Caco-2 (cell line): ENCODE results near the gene SLC25A21. TPM values are rescaled to one million over a fixed set of nuclear protein-coding genes. Genes with fewer than 3 reads are reported as not detected.

Experiments used
- BruUV-seq: library from RNA; stranded (reverse); fragments of 400-500 nt; replicated peaks from 2 replicates; lab custom pipeline; 2021; lab: Mats Ljungman, UMichigan
- CTCF ChIA-PET: fragments of 300-600 bp; sonication (Branson Sonifier 250); formaldehyde crosslinking; loops from one replicate; lab custom pipeline; 2022; ENCODE audit warnings: antibody characterized with exemption; lab: Charles Lee
- POLR2A ChIA-PET: fragments of 300-600 bp; sonication (Branson Sonifier 250); formaldehyde crosslinking; loops from one replicate; lab custom pipeline; 2022; ENCODE audit warnings: antibody characterized with exemption; lab: Charles Lee
- DNase-seq, 2 experiments: peaks; one replicate each; pipeline versions ENCODE4 v3.0.0 to v3.0.0-alpha.2; 2020 to 2022
- H3K27me3 ChIP-seq: replicated peaks from 2 replicates; pipeline ENCODE4 v1.6.0; 2011; ENCODE audit warnings: low read length; ENCODE audit not compliant: control insufficient read depth, insufficient read depth
- H3K36me3 ChIP-seq: 2 replicates; pipeline ENCODE4 v1.5.1; 2011; ENCODE audit warnings: low read length; ENCODE audit not compliant: control insufficient read depth, insufficient read depth
- H3K4me1 ChIP-seq: fragments of 250-450 bp; sonication (Bioruptor Pico); 2 replicates; pipeline ENCODE4 v1.5.1; 2020; ENCODE audit warnings: mild to moderate bottlenecking
- H3K4me3 ChIP-seq: 2 replicates; pipeline ENCODE4 v1.5.1; 2011; ENCODE audit warnings: low read depth, mild to moderate bottlenecking, control low read depth, low read length
- H3K9me3 ChIP-seq: fragments of 250-450 bp; sonication (Bioruptor Pico); 2 replicates; pipeline ENCODE4 v1.5.1; 2020; ENCODE audit warnings: mild to moderate bottlenecking, moderate library complexity
- H3K27ac Mint-ChIP-seq: one replicate; pipeline ENCODE4 v1.8.0; 2022; ENCODE audit warnings: mixed read lengths; ENCODE audit not compliant: unreplicated experiment
- H3K27me3 Mint-ChIP-seq: one replicate; pipeline ENCODE4 v1.8.0; 2022; ENCODE audit warnings: mixed read lengths; ENCODE audit not compliant: insufficient read depth, unreplicated experiment
- H3K36me3 Mint-ChIP-seq: one replicate; pipeline ENCODE4 v1.8.0; 2022; ENCODE audit warnings: mild to moderate bottlenecking, mixed read lengths; ENCODE audit not compliant: insufficient read depth, unreplicated experiment
- H3K4me1 Mint-ChIP-seq: one replicate; pipeline ENCODE4 v1.8.0; 2022; ENCODE audit warnings: low read depth, mixed read lengths; ENCODE audit not compliant: unreplicated experiment
- H3K4me3 Mint-ChIP-seq: one replicate; pipeline ENCODE4 v1.8.0; 2022; ENCODE audit warnings: mild to moderate bottlenecking, moderate library complexity, mixed read lengths; ENCODE audit not compliant: unreplicated experiment
- H3K9me3 Mint-ChIP-seq: one replicate; pipeline ENCODE4 v1.8.0; 2022; ENCODE audit warnings: mixed read lengths; ENCODE audit not compliant: unreplicated experiment
- CTCF ChIP-seq, 2 experiments: fragments of 200-600 bp in 1 of 2; IDR thresholded peaks; 1 replicate in 1 of 2; 2 replicates in 1 of 2; pipeline versions ENCODE4 v1.5.1 to v1.8.0; 2011 to 2022; ENCODE audit warnings: antibody characterized with exemption in 1 of 2, control low read depth in 1 of 2, inconsistent platforms in 1 of 2, low read depth in 1 of 2, low read length in 1 of 2, mild to moderate bottlenecking in 1 of 2, moderate library complexity in 1 of 2; ENCODE audit not compliant: insufficient read depth in 1 of 2, severe bottlenecking in 1 of 2, unreplicated experiment in 1 of 2
- intact Hi-C: fragments of 100-400 bp; cut with micrococcal nuclease; formaldehyde crosslinking; loops from one replicate; pipeline ENCODE4 v1.10.0; 2022; ENCODE audit not compliant: unreplicated experiment
- total RNA-seq: library from RNA; stranded (reverse); gene quantifications from 2 replicates; pipeline ENCODE4 v1.2.3, GENCODE V29; 2022

The SLC25A21 gene
- total RNA-seq, 1 experiment from 2014 or later: 3.2 TPM

GRCh38 chr14:37034410-37035285 is 137.8 kb downstream of the SLC25A21 start:
- Mint-ChIP-seq H3K4me1 (peaks cover 29% of the 10 kb centered on the region), H3K9me3 (no peaks in the 10 kb centered on the region), H3K4me3 (no peak overlapping the region), H3K27me3 (no peaks in the 10 kb centered on the region), H3K27ac (no peak overlapping the region), H3K36me3 (no peaks in the 10 kb centered on the region)
- no TSS peak for BruUV-seq
- intact Hi-C loops: no loop called here
- no peak for DNase-seq
- H3K9me3 ChIP-seq: no peaks in the 10 kb centered on the region
- CTCF ChIA-PET: interaction anchor here (0.6 kb wide), 1 partner anchor 30 kb away, joined by 3 read pairs; no protein-coding TSS in a partner anchor
- H3K36me3 ChIP-seq: no peaks in the 10 kb centered on the region
- POLR2A ChIA-PET: no interaction called here
- TF ChIP-seq CTCF (IDR thresholded peaks at IDR 0.05; ENCODE audit: insufficient read depth in 1 of 2, low read depth in 1 of 2, low read length in 1 of 2, severe bottlenecking in 1 of 2, unreplicated experiment in 1 of 2): no peak
- H3K4me1 ChIP-seq: peaks cover 31% of the 10 kb centered on the region
- H3K27me3 ChIP-seq: no peaks in the 10 kb centered on the region
- H3K4me3 ChIP-seq: no peak overlapping the region

GRCh38 chr14:37032863-37033262 is 139.5 kb downstream of the SLC25A21 start:
- peaks cover 20% of the 10 kb centered on the region for H3K4me1 Mint-ChIP-seq
- Histone ChIP-seq H3K4me1 (peaks cover 27% of the 10 kb centered on the region), H3K36me3 (no peaks in the 10 kb centered on the region), H3K27me3 (no peaks in the 10 kb centered on the region), H3K4me3 (no peak overlapping the region), H3K9me3 (no peaks in the 10 kb centered on the region)
- no peaks in the 10 kb centered on the region for H3K36me3 Mint-ChIP-seq
- no TSS peak for BruUV-seq
- H3K27ac Mint-ChIP-seq: no peak overlapping the region
- no peak for TF ChIP-seq CTCF (IDR thresholded peaks at IDR 0.05; ENCODE audit: insufficient read depth in 1 of 2, low read depth in 1 of 2, low read length in 1 of 2, severe bottlenecking in 1 of 2, unreplicated experiment in 1 of 2)
- H3K27me3 Mint-ChIP-seq: no peaks in the 10 kb centered on the region
- intact Hi-C loops: no loop called here
- H3K4me3 Mint-ChIP-seq: no peak overlapping the region
- no peak for DNase-seq
- POLR2A ChIA-PET: no interaction called here
- no peaks in the 10 kb centered on the region for H3K9me3 Mint-ChIP-seq
- CTCF ChIA-PET: no interaction called here

- Mint-ChIP-seq H3K4me3 (no peak overlapping the region), H3K4me1 (no peaks in the 10 kb centered on the region), H3K27me3 (no peaks in the 10 kb centered on the region), H3K9me3 (no peaks in the 10 kb centered on the region), H3K27ac (no peak overlapping the region), H3K36me3 (no peaks in the 10 kb centered on the region)
- Histone ChIP-seq H3K4me3 (no peak overlapping the region), H3K9me3 (no peaks in the 10 kb centered on the region), H3K4me1 (peaks cover 12% of the 10 kb centered on the region), H3K27me3 (no peaks in the 10 kb centered on the region), H3K36me3 (no peaks in the 10 kb centered on the region)
- ChIA-PET POLR2A (no interaction called here), CTCF (no interaction called here)
- no peak for DNase-seq
- BruUV-seq: no TSS peak
- TF ChIP-seq CTCF (IDR thresholded peaks at IDR 0.05; ENCODE audit: insufficient read depth in 1 of 2, low read depth in 1 of 2, low read length in 1 of 2, severe bottlenecking in 1 of 2, unreplicated experiment in 1 of 2): no peak
- intact Hi-C loops: loop anchor here (10.0 kb wide), 1 partner anchor 97 kb away; no protein-coding TSS in a partner anchor
These were observed 145.1 kb downstream of the SLC25A21 start for GRCh38 chr14:37027188-37027824.
